SKM-1 treated with dmso at 0.1 percent for 144 hours (cell line): ENCODE results near the gene PPP1R7.

Experiments used
- DNase-seq: peaks from one replicate; lab custom pipeline; 2025; ENCODE audit not compliant: unreplicated experiment; lab: John Stamatoyannopoulos, UW

The PPP1R7 gene

DNA sequence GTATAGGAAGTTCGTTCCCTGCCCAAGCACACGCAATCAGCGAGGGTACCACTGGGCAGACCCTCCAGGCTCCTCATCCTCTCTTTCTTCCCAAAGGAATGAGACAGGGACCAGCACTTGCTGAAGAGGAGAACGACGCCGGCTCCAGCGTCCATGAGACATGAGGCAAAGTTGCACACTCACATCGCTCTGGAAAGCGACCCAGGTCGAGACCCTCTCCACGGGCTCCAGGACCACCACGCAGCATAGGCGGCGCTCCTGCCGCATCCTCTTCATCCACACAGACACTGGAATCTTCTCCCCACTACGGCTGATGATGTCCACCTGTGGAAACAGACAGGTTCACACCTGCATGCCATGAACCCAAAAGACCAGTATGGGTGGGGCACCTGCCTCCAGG, 11.8 kb upstream of the PPP1R7 start:
- DNase-seq, result no peak

DNA sequence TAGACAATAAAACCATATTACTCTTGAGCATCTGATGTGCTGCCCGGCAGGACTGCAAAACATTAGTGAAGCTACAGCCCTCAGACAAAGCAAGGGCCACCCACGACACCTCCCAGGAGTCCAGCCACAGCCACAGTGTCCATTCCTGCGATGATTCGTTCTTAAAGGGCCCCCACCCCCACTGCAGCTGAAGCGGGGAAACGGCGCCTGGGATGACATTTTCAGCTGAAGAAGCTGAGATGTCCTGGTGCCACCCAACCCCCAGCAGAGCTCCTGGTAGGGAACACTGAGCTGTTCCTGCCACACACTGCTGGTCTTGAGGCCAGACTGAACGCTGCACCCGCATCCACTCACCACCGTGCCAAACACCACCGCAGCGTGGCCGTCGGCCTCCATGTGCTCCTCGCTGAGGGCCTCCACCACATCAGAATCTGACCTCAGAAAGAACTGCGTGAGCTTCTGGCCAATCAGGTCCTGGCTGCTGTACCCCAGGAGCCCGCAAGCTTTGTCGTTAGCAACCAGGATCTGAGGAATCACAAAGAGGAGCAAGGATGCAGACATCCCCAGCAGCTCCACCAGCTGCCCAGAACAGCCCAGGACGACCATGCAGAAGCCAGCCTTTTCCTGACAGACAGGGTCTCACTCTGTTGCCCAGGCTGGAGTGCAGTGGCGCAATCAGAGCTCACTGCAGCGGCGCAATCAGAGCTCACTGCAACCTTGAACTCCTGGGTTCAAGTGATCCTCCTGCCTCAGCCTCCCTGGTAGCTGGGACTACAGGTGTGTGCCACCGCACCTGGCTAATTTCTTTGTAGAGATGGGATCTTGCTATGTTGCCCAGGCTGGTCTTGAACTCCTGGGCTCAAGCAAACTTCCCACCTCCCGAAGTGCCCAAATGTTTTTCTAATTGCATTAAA, 10.5 kb upstream of the PPP1R7 start:
- DNase-seq, result no peak

DNA sequence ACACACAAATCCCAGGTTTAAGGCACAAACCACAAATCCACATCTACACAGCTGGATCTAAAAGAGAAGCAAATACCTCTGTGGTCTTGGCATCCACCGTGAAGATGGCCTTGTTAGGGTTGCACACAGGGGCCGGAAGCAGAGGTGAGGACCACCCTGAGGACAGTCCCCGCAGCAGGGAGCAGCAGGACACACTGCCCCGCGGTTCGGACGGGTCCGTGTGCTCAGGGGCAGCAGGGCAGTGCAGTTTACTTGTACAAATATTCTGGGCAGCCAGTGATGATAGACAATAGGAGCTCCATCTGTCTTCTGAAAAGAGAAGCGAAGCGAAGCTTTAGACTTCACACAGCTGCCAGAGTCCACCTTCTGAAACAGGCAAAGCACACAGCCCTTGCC, 9.8 kb upstream of the PPP1R7 start:
- DNase-seq, result no peak

DNA sequence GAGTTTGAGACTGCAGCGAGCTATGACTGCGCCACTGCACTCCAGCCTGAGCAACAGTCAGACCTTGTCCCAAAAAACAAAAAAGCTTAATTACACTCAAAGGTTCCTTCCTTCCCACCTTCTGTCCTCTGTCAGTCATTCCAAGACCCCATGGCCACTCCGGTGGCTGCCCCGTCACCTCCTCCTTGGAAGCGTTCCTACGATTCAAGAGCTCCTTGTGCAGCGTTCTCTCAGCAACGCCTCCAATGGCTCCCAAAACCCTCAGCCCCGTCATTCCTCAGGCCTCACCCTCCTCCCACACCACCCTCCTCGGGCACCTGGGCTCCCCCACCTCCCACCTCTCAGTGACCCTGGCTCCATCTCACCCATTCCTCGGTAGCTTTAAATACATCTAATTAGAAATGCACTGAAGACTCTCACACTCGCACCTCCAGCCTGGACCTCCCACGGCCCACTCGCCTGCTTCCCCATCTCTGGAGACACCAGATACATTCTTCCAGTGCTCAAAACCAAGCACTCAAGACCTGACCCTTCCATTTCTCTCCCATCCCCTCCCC, 9.0 kb upstream of the PPP1R7 start:
- no peak for DNase-seq

DNA sequence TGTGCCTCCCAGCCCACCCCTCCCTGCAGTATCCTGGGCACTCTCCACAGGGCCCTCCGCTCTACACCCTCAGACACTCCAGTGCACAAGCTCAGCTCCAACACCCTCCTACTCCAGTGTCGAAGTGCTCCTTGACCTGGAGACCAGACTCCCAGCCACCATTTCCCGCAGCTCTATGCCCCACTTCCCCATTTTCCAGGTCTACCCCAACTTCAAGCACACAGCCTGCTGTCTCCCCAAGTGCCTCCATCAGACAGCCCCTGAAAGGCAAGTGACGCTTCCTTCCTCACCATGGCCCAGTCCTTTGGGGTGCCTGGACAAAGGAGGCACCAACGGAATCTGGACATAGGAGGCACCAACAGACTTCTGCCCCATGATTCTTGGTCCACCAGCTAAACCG, 8.2 kb upstream of the PPP1R7 start:
- no peak for DNase-seq

DNA sequence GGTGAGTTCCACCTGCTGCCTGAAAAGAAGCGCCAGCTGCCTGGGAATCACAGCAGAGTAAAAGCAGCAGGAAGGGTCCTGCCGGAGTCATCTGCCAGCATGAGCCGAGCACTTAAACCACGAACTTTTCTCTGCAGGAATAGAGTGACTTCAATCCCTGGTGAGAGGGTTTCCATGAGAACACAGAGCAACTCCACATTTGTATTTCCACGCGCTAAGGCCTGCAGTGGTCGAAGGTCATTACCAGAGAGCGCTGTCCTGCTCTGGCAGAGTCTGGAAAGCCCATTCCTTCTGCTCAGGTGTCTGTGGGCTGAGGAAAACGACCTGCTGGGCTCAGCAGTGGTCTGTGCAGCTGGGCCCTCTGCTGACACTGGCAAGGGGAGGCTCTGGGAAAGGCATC, 7.7 kb upstream of the PPP1R7 start:
- no peak for DNase-seq

DNA sequence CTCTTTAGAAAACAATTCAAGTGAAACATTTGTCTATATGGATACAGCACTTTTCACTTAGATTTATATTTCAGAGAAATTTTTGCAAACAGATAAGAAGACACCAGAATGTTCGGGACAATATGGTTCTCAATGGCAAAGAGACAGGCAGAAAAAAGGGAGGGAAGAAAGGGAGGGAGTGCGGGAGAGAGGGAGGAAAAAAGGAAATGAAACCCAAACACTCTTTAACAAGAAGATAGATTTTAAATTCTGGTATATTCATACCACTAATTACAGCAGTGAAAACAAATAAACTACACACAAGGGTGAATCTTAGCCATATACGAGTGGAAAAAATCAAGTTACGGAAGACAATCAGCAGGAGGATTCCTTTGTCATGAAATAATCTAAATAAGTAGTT, 4.0 kb upstream of the PPP1R7 start:
- no peak for DNase-seq

DNA sequence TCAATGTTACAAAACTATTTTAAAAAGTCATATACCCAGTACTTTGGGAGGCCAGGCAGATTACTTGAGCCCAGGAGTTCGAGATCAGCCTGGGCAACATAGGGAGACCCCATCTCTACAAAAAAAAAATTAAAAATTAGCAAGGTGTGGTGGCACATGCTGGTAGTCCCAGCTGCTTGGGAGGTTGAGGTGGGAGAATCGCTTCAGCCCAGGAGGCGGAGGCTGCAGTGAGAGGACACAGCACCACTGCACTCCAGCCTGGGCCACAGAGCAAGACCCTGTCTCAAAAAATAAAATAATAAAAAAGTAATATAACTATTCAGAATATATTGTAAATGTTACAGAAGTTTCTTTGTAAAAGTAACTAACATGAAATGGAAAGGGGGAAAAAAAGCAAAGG, 2.9 kb upstream of the PPP1R7 start:
- no peak for DNase-seq

DNA sequence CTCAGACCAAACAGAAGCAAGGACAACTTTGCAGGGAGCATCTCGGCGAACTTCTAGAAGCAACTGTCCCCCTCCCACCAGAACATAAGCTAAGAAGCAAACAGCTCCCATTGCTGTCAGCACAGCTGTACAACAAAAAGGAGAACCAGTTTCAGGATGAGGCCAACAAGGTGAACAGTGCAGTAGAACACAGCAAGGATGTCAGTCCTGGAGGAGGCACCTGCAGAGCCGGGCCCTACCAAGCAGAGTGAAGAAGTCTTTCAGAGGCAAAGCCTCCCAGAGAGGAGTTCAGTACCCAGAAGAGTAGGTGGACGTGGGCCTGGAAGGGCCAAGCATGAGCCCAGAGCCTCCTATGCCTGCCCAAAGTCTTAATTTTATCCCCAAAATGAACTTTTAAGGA, 2.0 kb upstream of the PPP1R7 start:
- peak; percentile 8 for DNase-seq

DNA sequence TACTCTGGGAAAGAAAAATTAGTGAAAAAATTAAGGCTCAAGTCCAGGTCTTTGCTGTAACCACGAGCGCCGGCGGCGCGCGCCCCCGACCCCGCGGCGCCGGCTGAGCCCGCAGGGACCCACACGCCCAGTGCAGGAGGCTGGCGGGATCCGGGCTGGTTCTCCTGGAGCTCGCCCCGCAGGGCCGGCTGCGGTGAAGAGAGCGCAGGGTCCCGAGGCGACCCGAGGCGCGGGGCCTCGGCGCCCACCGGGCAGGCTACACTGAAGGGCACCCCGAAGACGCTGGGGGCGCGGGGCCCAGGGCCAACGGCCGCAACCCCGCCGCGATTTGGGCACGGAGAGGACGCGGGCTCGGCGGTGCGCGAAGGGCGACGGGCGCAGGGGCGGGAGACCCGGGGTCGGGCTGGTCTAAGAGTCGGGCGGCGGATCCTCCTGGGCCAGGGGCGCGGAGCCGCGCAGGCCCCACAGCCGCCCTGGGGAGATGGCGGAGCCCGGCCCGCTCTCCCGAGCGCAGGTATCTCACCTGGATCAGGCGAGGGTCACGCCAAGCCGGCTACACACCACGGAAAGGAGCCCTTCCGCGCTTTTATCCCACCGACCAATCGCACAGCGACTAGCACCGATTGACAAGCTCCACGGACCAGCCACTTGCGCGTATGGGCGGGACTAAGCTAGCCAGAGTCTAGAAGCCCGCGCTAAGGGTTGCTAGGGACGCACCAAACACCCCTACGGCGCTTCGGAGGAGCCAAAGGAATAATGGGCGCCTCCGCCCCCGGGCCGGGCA, 1.2 kb upstream of the PPP1R7 start, which contains the start of gene PASK:
PASK (minus strand) TSS at position 582 of the 784 bp plus-strand sequence. CDS start 6,440 bp downstream, outside the sequence.
- DNase-seq, result peak; percentile 93

DNA sequence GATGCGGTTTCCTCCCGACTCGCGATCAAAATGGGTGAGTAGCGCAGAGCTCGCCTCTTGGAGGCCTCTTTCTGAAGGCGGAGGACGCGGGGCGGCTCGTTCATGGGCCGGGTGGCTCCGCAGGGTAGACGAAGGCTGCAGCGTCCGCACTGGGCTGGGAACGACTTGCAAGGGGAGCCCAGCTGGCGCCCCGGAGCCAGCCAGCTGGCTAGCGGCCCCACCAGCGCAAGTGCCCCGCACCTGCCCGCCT, 667 bp upstream of the PPP1R7 start:
- no peak for DNase-seq

DNA sequence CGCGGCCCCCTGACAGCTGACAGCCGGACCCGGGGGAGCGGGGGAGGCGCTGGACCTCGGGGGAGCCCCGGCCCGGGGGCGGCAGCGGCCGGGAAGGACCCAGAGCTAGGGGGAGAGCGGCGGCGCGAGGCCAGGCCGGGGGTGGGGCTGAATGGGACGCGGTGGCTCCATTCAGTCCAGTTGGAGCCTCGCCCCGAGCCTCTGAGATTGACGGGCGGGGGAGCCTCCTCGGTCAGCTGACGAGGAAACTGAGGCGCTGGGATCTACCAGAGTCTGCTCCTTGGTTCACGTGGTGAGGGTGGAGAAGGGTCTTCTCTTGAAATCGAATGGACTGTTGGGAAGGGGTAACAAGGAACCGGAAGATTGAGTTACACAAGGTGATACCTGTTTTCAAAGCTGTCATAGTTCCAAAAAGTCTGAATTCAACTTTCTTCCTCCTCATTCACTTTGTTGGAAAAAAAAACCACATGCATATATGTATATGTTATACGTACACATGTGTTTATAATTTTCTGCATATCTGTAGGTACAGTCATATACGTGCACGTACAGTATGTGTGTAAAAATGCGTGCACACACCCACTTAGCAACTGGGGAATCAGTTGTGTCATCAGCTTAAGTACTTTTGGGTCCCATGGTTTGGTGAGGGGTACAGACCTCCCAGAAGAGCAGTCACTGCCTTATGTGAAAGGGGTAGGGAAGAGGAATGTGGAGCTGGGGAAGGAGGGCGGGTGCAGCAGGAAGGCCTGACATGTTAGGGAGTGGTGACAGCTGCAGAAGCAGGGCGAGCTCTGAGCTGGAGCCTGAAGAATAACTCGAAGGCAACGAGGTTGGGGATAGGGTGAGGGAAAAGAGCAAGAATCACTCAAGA, 628 bp downstream of the PPP1R7 start:
- no peak for DNase-seq

DNA sequence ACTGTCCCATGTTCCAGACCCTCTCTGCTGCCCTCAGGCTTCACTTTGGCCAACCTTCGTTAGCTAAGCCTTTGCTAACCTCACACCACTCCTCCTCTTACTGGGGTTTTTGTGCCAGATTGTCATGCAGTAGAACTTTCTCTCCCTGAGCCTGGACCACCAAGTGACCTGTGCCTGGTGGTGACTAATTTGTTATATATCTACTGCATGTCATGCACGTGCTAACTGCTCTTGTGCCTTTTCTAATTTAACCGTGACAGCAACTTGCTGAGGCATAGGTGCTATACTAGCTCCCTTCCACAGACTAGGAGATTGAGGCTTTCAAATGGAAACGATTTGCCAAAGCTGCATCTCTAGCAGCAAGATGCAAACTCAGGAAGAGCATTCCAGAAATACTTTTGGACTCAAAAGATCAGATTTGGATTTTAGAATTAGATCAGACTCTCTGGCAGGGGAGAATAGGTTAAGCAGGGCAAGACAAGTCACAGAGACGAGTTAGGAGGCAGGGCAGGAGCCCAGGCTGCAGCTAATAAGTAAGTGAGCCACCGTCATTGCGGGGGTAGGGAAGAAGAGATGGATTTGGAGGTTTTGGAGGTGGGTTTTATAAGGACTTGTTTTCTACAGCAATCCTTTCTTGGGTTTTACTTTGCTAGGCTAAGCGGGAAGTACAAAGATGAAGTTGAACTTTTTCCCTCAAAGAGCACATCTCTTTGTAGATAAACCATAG, 1.8 kb downstream of the PPP1R7 start:
- no peak for DNase-seq

DNA sequence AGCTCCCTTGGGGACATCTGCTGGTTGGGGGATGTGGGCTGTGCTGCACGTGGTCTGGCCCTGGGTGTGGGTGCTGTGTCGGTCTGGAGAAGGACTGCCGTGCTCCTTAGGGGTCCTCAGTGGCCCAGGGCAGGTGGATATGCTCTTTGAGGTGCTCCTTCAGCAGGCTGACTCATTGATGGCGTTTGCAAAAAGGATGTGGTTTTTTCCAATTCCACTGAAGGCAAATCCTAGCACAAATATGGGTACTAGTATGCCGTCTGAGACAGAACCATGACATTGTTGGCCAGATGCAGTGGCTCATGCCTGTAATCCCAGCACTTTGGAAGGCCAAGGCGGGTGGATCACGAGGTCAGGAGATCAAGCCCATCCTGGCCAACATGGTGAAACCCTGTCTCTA, 3.3 kb downstream of the PPP1R7 start:
- DNase-seq, result no peak

DNA sequence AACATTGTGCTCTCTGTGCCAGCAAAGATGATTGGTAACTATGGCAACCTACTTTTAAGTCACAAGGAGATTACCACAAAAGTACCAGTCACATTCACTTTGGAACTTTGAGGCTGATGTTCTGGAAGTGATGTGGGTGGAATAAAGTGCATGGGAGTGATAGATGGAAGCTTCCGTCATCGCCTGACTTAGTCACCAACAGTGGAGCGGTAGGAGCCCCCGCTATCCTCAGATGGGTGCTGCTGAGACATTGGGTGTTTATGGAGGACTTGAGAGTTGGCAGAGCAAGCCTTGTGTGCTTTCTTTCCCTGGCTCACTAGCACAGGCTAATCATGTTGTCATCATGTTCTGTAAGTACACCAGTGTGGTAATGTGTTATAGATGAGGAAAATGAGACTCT, 4.6 kb downstream of the PPP1R7 start:
- no peak for DNase-seq

DNA sequence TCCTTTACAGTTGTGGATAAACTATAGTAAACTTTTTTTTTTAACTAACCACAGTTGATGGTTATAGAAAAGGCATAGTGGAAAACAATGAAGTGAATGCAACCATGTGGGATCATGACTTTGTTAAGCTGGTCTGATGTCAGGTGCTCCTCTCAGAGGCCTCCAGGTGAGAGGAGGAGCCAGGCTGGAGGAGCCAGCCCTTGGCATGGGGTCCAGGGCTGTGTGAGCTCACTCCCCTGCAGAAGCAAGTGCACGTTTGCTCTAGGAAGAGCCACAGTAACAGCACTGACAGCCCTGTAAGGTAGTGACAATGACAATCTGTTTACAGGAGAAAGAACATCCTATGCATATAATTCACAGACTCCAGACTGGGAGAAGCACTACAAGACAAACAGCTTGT, 5.7 kb downstream of the PPP1R7 start:
- DNase-seq, result no peak

DNA sequence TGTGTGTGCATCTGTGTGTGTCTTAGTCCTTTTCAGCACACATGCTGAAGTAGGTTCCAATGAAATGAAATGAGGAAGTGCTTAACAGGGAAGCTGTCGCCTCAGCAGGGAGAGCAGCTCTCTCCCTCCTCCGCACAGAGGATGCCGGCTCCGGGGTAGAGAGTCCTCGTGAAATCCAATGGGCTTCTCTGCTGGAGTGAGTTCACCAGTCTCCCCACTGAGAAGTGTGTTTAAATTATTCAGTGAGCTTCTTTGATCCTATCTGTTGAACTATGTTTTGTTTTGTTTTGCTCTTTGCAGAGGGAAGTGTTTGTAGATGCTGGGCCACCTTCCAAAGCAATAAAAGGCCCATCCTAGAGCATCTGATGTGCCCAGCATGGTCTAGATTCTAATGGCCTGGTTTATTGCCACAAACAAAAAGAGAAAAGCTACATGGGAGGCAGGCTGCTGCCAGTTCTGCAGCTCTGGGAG, 6.7 kb downstream of the PPP1R7 start:
- DNase-seq, result peak; percentile 79

DNA sequence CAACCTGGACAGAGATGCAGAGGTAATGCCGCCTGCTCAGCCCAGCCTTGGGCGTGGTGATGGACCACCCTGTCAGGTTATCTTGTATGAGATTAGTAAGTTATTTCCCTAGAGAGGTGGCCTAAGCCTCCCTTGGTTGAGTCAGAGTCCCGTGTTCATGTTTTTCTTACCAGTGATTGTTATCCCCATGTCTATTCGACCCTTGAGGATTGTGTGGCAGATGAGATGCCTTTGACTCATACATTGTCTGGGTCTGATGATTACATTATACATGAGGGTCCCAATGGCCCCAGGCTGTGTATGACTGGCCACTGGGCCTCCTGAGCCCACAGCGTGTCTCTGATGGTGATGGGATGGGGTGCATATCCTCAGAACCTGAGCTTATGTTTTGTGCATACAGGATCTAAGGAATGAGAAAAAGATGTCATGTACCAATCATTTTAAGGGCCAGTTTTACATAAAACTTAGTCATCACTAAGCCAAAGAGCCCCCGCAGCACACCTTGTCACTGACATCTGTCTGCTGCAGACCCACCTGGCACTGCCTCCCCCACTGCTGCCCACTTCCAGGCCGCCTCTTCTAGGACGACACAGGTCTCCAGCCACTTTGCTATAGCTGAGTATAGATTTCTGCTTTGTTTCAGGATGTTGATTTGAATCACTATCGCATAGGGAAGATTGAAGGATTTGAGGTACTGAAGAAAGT, 7.7 kb downstream of the PPP1R7 start:
- DNase-seq, result no peak

DNA sequence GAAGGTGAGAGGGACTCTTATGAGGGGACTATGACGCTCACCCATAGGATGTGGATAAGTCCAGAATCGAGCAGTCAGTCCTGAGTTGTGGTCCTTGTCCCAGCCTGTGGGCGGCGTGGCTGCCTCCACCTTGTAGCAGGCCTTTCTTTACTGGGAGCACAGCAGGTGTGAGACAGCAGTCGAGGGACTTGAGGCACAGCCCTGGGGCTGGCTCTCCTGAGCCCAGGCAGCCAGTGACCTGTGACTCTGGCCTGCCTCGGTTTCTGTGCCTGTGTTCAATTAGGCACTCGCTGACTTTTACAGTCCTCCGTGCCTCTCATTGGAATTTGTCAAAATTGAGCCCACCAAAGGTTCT, 8.3 kb downstream of the PPP1R7 start:
- DNase-seq, result no peak

DNA sequence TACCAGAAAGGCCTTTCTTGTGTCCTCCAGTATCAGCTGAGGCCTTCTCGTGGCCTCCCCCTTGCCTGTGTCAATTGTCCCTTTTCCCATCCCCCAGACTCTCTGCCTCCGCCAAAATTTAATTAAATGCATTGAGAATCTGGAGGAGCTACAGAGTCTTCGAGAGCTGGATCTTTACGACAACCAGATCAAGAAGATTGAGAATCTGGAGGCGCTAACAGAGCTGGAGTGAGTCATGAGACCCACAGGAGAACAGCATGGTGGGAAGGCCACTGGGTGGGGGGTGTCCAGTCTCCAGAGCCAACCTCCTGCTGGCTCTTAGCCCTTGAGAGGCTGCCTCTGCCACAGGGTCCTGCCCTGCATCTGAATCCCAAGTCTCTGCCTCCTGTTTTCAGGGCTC, 8.8 kb downstream of the PPP1R7 start:
- DNase-seq, result no peak
